Chondrocyte (in vitro differentiated cells): ENCODE results near the gene MYO1D. TPM values are rescaled to one million over a fixed set of nuclear protein-coding genes. Genes with fewer than 3 reads are reported as not detected.

Source experiments
- DNase-seq: peaks from one replicate; pipeline ENCODE4 v3.0.0; 2021; ENCODE audit warnings: mixed read lengths, low spot score
- H3K27ac Mint-ChIP-seq: one replicate; pipeline ENCODE4 v1.8.0; 2021; ENCODE audit warnings: mild to moderate bottlenecking, moderate library complexity, mixed read lengths; ENCODE audit not compliant: unreplicated experiment
- H3K27me3 Mint-ChIP-seq: 2 replicates; pipeline ENCODE4 v1.8.0; 2021; ENCODE audit warnings: low read depth, mixed read lengths
- H3K36me3 Mint-ChIP-seq: 2 replicates; pipeline ENCODE4 v1.8.0; 2021; ENCODE audit warnings: low read depth, mixed read lengths
- H3K4me1 Mint-ChIP-seq: 2 replicates; pipeline ENCODE4 v1.8.0; 2021; ENCODE audit warnings: low read depth, mild to moderate bottlenecking, mixed read lengths
- H3K4me3 Mint-ChIP-seq: one replicate; pipeline ENCODE4 v1.8.0; 2021; ENCODE audit warnings: mild to moderate bottlenecking, moderate library complexity, mixed read lengths; ENCODE audit not compliant: unreplicated experiment
- H3K9me3 Mint-ChIP-seq: 2 replicates; pipeline ENCODE4 v1.8.0; 2021; ENCODE audit warnings: low read depth, mixed read lengths
- total RNA-seq: library from RNA; stranded (reverse); gene quantifications from 3 replicates; pipeline ENCODE4 v1.2.1, GENCODE V29; 2021
- TF ChIP-seq, protein P1 (sequence below): fragments of 200-600 bp; sonication (generic); IDR thresholded peaks from 2 replicates; pipeline ENCODE4 v1.5.0; 2021; ENCODE audit warnings: antibody characterized with exemption, mild to moderate bottlenecking, moderate library complexity

MYO1D gene
- total RNA-seq, 1 donor from 2014 or later, result 107 TPM

DNA sequence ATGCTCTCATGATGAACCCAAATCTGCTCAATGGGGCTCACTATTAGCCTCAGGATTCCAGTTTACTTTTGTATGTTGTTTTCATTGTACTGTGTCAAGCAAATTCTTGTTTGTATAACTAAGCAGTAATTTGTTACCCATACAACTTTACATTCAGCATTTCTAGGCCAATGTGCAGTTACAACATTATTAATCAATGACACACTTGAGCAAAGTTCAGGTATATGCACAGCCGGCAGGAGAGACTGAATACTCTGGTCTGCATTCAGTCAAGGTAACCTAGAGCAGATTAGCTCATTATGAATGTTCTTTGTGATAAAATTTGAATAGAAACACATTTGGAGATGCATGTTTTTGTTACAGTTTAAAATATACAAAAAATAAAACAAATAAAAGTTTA lies 2.2 kb upstream of the MYO1D start:
- H3K27ac Mint-ChIP-seq, result no peak overlapping the region
- H3K4me3 Mint-ChIP-seq, result no peak overlapping the region
- peaks cover 32% of the 10 kb centered on the region for H3K4me1 Mint-ChIP-seq
- DNase-seq, result no peak
- TF ChIP-seq, protein P1, sequence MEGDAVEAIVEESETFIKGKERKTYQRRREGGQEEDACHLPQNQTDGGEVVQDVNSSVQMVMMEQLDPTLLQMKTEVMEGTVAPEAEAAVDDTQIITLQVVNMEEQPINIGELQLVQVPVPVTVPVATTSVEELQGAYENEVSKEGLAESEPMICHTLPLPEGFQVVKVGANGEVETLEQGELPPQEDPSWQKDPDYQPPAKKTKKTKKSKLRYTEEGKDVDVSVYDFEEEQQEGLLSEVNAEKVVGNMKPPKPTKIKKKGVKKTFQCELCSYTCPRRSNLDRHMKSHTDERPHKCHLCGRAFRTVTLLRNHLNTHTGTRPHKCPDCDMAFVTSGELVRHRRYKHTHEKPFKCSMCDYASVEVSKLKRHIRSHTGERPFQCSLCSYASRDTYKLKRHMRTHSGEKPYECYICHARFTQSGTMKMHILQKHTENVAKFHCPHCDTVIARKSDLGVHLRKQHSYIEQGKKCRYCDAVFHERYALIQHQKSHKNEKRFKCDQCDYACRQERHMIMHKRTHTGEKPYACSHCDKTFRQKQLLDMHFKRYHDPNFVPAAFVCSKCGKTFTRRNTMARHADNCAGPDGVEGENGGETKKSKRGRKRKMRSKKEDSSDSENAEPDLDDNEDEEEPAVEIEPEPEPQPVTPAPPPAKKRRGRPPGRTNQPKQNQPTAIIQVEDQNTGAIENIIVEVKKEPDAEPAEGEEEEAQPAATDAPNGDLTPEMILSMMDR, result no peak
- H3K36me3 Mint-ChIP-seq, result peaks cover 1% of the 10 kb centered on the region
- no peaks in the 10 kb centered on the region for H3K9me3 Mint-ChIP-seq
- H3K27me3 Mint-ChIP-seq, result peaks cover 4% of the 10 kb centered on the region

DNA sequence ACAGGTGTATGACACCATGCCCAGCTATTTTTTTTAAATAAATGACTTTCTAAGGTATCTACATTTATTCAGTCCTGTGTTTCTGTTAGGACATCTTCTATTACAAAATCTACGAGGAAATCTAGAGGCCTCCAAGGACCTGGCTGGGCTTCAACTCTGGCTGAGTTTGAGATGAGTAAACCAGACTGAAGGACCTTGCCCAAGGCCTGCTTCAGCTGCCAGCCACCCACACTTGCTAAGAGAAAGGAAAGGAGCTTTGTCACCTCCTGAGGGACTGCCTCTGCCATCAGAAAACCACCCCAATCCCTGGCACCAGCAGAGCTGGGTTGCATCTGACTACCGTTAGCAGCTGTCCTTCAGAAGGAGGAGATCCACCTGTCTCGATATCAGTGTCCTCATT lies 1.3 kb upstream of the MYO1D start:
- no peaks in the 10 kb centered on the region for H3K9me3 Mint-ChIP-seq
- H3K4me1 Mint-ChIP-seq, result peaks cover 41% of the 10 kb centered on the region
- DNase-seq, result no peak
- peaks cover 2% of the 10 kb centered on the region for H3K27me3 Mint-ChIP-seq
- H3K4me3 Mint-ChIP-seq, result no peak overlapping the region
- H3K36me3 Mint-ChIP-seq, result peaks cover 2% of the 10 kb centered on the region
- peak overlapping the region; percentile 0 for H3K27ac Mint-ChIP-seq
- TF ChIP-seq, protein P1, result no peak

DNA sequence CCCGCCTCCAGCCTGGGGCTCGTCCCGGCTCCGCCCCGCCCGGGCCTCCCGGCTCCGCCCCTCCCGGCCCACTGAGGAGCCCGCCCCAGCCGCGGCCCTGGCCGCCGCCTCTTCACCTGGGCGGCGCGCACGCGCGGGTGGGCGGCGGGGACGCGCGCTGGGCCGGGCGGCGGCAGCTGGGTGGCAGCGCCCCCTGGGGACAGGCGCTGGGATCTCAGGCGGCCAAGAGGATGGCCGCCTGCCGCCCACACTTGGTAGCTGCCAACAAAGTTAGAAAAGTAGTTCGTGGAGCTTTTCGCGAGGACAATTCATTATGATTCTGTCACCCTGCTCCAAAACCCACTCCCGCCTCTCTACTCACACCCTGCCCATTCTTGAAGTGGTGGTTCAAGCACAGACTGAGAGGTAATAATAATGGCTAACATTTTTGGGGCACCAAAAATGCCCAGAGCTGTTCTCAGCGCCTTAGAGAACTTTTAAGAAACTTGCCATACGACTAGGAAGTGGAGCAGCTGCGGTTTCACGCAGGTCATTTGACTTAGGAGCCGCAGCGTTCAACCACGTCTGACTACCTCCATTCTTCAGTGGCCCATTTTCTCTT lies 340 bp upstream of the MYO1D start:
- peak; percentile 96 for DNase-seq
- peaks cover 2% of the 10 kb centered on the region for H3K27me3 Mint-ChIP-seq
- H3K9me3 Mint-ChIP-seq, result no peaks in the 10 kb centered on the region
- H3K27ac Mint-ChIP-seq, result peak overlapping the region; percentile 90
- H3K36me3 Mint-ChIP-seq, result peaks cover 2% of the 10 kb centered on the region
- TF ChIP-seq, protein P1, result peak; percentile 82
- H3K4me1 Mint-ChIP-seq, result peaks cover 48% of the 10 kb centered on the region
- H3K4me3 Mint-ChIP-seq, result peak overlapping the region; percentile 74

DNA sequence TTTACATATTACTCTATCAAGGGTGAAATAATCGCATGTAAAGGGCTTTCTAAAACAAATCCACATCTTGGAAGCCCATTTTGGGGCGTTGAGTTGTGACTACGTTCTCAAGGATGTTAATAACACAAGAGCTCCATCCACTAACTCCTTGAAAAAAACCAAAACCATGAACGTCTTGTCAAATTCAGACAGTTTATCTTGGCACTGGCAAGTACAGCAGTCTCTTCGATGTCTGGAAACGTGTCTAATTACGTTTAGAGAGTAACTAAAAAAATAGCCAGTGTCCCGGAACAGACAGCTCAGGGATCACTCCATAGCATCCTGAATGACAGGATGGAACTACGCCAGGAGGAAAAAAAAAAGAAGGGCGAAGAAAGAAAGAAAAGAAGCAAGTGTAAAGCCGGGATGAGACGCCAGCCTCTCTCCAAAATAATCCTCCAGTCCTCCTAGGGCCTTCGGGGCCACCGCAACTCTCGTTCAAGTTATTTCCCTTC lies 954 bp downstream of the MYO1D start:
- peaks cover 59% of the 10 kb centered on the region for H3K4me1 Mint-ChIP-seq
- H3K36me3 Mint-ChIP-seq, result peaks cover 3% of the 10 kb centered on the region
- H3K9me3 Mint-ChIP-seq, result no peaks in the 10 kb centered on the region
- peak overlapping the region; percentile 84 for H3K4me3 Mint-ChIP-seq
- TF ChIP-seq, protein P1, result no peak
- peaks cover 2% of the 10 kb centered on the region for H3K27me3 Mint-ChIP-seq
- H3K27ac Mint-ChIP-seq, result peak overlapping the region; percentile 89
- DNase-seq, result no peak

DNA sequence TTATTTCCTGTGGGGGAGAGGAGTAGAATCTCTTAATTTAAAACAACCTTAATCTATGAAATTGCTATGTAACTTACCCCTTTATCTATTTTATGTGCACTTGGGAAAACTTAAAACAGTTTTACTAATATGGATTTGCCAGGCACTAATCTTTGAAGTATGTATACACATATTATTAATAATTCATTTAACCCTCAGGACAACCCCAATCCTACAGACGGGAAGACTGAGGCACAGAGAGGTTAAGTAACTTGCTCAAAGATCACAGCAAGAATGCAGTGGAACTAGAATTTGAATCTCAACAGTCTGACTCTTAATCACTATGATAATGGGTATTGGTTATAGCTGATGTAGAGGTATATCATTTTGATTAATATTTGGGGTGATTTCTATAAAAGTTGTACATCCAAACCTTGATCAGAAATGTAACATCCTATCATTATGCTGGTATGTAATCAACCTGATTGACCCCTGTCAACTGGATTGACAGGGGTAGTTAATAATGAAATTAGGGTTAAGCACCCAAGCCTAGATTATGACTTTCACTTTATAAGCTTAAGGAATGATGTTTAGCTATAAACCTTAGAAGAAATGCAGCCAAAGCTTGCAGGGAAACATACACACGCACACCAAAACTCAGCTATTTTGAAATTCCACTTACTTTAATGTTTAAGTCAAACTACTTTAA lies 1.6 kb downstream of the MYO1D start:
- peak overlapping the region; percentile 89 for H3K27ac Mint-ChIP-seq
- TF ChIP-seq, protein P1, result no peak
- no peaks in the 10 kb centered on the region for H3K9me3 Mint-ChIP-seq
- no peaks in the 10 kb centered on the region for H3K27me3 Mint-ChIP-seq
- H3K36me3 Mint-ChIP-seq, result peaks cover 3% of the 10 kb centered on the region
- no peak for DNase-seq
- peak overlapping the region; percentile 84 for H3K4me3 Mint-ChIP-seq
- peaks cover 65% of the 10 kb centered on the region for H3K4me1 Mint-ChIP-seq
